ENCODE data around the gene NRTN.

The NRTN gene

DNA sequence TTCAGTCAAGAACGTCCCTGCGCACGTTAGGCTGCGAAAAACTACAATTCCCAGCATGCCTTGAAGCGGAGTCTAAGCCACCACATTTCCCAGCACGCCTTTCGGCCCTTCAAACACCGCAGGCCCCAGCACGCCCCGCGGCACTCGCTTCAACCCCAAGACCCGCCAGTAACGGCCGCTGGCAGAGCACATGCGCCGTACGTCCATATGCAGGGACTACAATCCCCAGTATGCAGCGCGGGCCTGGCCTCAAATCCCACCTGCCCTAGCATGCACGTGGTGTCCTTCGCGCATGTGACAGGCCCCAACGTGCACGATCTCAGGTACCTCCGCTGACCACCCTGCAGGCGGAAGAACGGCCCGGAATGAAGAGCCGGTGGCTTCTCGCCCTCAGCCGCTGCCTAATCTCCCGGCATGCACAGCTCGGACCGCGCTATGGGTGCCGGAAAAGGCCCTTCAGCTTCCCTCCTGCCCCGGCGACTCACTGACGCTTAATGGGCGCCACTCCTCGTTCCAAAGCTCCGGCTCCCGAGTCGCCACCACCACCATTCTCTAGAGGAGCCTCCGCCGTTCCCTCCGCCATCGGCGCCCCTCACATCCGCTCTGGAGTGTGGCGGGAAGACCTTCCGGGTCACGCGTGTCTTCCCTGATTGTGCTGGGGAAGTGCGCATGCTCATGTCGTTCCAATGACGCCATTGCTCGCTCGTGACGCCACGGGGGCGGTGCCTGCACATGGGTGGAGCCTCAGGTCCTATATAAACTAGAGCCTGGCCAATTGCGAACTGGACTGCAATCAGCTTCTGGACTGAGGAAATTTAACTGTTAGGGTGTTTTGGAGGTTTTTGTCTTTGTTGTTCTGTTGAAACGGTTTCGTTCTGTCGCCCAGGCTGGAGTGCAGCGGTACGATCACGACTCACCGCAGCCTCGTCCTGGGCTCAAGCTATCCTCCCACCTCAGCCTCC, 14.0 kb upstream of the NRTN start, which contains the start of gene DUS3L:
DUS3L (minus strand) TSS at position 605 of the 962 bp plus-strand sequence; CDS start at position 583, 22 bp downstream.
- DNase-seq: peak; percentile 97

DNA sequence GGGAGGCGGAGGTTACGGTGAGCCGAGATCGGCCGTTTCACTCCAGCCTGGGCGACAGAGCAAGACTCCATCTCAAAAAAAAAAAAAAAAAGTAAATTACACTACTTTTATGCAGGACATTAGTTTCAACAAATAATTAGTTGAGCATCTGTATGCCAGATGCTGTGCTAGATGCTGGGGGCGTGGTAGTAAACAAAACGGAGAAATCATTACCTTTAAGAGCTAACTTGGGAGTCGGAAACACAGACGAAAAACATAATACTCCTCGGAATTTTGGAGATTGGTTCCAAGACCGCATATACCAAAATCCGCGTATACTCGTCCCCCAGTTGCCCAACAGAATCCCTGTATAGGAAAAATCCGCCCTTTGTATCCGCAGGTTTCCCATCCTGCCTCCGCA, 12.6 kb upstream of the NRTN start:
- DNase-seq: no peak

DNA sequence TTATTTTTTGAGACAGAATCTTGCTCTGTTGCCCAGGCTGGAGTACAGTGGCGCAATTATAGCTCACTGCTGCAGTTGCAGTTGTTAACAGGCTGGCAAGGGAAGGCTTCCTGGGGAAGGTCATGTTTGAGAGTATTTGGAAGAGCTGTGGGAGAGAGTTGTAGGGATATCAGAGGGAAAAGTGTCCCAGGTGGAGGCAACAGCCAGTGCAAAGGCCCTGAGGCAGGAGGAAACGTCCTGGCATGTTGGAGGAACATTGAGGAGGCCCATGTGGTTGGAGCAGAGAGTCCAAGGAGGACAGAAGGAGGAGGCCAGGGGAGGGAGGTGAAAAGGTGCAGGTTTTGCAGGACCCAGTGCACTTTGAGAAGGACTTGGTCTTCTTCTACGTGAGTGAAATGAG, 11.7 kb upstream of the NRTN start:
- no peak for DNase-seq

GRCh38 chr19:5795382-5795919, 9.4 kb upstream of the NRTN start:
- DNase-seq: no peak

- DNase-seq: no peak
Observed at GRCh38 chr19:5798244-5798643, 6.6 kb upstream of the NRTN start.

- no peak for DNase-seq
Observed at GRCh38 chr19:5799247-5800241, 5.3 kb upstream of the NRTN start.

- no peak for DNase-seq
Observed at GRCh38 chr19:5800361-5801270, 4.3 kb upstream of the NRTN start.

- DNase-seq: peak; percentile 13
Observed at GRCh38 chr19:5801796-5802619, 2.9 kb upstream of the NRTN start.

- DNase-seq: no peak
Observed at GRCh38 chr19:5803441-5803751, 1.5 kb upstream of the NRTN start.

DNA sequence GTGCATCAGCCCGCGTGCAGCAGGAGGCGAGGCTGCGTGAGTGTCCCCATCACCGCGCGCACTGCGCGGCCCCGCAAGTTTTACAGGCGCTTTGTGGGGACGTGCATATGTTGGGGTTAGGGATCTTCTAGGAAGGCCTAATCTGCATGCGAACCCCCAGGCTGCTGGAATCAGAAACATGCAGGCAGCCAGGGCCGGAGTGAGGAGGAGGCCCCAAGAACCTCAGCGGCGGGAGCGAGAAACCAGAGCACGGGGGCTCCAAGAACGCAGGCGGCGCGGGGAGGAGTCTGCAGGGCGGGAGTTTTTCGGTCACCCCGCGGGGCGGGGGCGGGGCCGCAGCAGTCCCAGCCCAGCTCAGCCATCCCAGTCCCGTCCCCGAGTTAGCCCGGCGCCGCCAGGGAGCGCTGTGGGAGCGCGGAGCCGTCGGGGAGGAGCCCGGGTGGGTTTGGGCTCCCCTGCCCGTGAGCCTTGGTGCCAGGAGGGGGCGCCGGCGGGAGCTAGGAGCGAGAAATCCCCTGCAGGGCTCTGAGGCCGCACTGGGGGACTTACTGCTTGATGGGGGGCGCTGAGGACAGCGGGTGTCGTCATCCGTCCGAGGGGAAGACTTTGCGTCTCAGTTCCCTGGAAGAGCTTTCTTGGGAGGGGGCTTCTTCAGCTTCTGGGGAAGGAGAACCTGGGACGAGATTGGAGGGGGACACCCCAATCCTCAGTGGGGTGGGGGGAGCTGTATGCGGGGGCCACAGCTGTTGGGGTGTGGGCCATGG, 933 bp upstream of the NRTN start:
- peak; percentile 93 for DNase-seq

DNA sequence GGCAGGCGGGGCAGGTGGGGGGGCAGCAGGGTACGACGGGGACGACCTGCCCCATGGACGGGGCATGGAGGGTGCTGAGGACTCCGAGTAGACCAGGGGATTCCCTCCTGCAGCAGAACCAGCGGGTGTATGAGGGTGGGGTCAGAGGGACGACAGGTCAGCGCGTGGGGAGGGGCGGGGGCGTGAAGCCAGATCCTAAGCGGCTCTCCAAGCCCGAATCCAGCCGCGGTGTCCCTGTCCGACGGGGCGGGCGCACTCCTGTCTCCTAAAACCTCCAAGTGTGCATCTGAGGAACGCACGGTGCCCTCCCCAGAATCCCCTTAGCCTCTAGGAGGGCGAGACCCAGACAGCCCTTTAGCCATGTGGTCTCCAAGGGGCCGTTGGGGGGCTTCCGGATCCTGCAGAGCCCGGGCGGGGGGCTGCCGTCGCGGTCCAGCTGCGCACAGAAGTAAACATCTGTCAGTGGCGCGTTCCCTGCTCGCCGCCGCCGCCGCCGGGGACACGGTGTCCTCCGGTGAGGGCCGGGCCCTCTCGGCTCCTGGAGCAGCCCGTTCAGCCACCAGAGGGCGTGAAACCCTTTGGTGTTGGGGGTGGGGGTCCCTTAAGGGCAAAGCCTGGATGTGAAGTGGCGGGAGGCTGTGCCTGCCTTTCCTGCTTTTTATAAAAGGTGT, 730 bp downstream of the NRTN start:
- peak; percentile 60 for DNase-seq

DNA sequence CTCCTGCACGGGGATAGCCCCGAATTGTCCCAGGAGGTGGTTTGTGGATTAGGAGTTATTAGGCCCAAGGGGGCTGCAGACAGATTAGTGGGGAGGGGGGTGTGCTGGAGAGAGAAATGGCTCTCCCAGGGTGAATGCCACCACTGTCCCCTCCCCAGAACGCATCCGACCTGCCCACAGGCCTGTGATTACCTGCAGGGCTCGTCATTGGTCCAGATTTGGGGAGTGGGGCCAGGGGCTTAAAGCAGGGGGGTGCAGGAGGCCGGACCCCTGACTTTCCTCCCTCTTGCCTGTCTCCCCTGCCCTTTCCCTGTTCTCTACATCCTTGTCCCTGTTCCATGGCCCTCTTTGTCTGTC, 1.2 kb downstream of the NRTN start:
- no peak for DNase-seq

DNA sequence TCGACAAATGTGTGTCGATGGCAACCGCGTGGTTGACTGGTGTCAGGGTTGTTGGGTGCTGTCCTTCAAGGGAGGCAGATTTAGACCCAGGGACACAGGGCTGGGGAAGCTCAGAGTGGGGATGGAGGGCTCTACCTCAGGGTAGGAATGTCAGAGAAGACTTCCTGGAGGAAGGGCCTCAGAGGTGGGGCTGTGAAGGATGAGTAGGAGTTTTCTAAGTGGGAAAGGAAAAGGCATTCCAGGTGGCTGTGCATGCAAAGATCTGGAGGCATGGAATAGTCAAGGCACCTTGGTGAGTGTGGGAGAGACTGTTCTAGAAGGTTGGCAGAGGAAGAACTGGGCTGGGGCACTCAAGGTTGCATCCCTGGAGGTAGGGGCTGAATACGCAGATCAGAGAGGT, 2.0 kb downstream of the NRTN start:
- no peak for DNase-seq

- DNase-seq: no peak
Observed at GRCh38 chr19:5808120-5808816, 3.4 kb downstream of the NRTN start.

- no peak for DNase-seq
Observed at GRCh38 chr19:5809053-5809452, 4.2 kb downstream of the NRTN start.

DNA sequence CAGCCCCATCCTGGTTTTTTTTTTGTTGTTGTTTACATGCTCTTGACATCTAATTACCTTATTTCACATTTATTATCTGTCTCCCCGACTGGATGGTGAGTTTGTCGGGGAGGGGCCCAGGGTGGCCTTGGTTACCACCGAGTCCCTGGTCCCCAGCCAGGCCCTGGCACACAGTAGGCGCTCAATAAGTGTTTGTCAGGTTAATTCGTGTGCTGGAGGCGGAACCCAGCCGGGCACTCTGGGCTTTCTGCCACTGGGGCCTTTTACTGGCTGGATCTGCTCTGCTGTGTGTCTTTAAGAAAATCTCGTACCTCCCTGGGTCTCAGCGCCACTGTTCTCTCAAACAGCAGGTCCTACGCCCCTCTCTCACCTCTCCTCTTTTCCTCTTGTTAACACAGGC, 4.6 kb downstream of the NRTN start:
- DNase-seq: no peak

DNA sequence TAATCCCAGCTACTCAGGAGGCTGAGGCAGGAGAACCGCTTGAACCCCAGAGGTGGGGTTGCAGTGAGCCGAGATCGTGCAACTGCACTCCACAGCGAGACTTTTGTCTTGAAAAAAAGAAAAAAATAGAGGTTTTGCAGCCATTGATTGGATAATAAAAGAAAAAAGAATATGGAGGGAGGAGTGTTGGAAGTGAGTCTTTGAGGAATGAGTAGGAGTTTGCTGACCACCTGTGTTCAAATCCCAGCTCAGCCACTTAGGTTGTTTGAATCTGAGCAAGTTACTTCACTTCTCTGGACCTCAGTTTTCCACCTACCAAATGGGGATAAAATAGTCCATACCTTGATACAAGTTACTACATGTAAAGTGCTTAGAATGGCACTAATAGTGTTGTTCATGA, 6.2 kb downstream of the NRTN start:
- DNase-seq: no peak

DNA sequence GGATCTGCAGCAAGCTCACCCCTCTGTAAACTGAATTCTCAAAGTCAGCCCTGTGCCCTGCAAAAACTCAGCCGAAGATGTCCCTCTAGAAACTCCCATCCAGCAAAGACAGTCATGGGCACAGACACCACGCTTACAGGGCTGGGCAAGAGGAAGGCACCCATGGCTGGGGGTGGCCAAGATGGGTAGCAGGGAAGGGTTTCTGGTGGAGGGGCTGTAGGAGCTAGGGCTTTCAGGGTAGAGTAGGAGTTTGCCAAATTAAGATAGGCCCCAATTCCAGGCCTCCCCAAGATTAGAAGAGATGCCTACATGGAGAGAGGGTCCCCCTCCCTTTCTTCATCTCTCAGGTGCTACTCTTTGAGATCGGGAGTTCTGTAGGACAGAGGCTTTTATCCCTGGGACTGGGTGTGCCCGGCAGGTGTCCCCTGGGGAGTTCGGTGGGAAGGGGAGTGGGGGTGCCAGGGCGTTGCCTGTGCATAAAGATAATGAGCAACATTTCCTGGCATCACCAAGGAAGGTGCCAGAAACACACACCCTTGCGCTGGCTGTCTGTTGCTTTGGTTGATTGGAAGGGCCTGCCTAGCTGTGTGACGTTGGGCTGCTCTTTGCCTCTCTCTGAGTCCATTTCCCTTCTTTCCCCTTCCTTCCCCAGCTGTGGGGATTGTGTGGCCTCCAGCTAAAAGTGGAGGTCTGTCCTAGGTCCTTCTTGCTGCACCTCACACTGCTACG, 9.4 kb downstream of the NRTN start:
- DNase-seq: no peak

- DNase-seq: no peak
Observed at GRCh38 chr19:5814852-5815246, 10.0 kb downstream of the NRTN start.

Measured in CD4-positive, alpha-beta T cell treated with Interleukin-21 for 1 hour (primary cell).